ENCODE measurements around the gene SF3B5.

SF3B5 gene

GRCh38 chr6:144075875-144076274 is 19.5 kb downstream of the SF3B5 start:
- Histone ChIP-seq H3K9ac (ENCODE audit: low read depth, low read length) (no peak overlapping the region), H3K9me3 (ENCODE audit: insufficient read depth, low read depth, low read length) (no peaks in the 10 kb centered on the region), H3K27ac (ENCODE audit: low read length) (no peak overlapping the region)

GRCh38 chr6:144075187-144075586 is 20.2 kb downstream of the SF3B5 start:
- H3K36me3 ChIP-seq (ENCODE audit: insufficient read depth, low read depth, low read length) = no peaks in the 10 kb centered on the region
- H3K9ac ChIP-seq (ENCODE audit: low read depth, low read length) = no peak overlapping the region
- no peaks in the 10 kb centered on the region for H3K9me3 ChIP-seq (ENCODE audit: insufficient read depth, low read depth, low read length)
- H3K4me1 ChIP-seq (ENCODE audit: insufficient read depth, low read length) = no peaks in the 10 kb centered on the region; the same call in 1 of the 2 replicates
- H3K27me3 ChIP-seq (ENCODE audit: insufficient read depth, low read length) = no peaks in the 10 kb centered on the region; the same call in 1 of the 2 replicates
- no peak overlapping the region for H3K27ac ChIP-seq (ENCODE audit: low read length)
- H3K4me3 ChIP-seq (ENCODE audit: low read length) = no peak overlapping the region

More at GRCh38 chr6:144075875-144076274, 19.5 kb downstream of the SF3B5 start:
- no peaks in the 10 kb centered on the region; the same call in 1 of the 2 replicates for H3K27me3 ChIP-seq (ENCODE audit: insufficient read depth, low read length)
- no peak overlapping the region for H3K4me3 ChIP-seq (ENCODE audit: low read length)
- no peaks in the 10 kb centered on the region; the same call in 1 of the 2 replicates for H3K4me1 ChIP-seq (ENCODE audit: insufficient read depth, low read length)
- H3K36me3 ChIP-seq (ENCODE audit: insufficient read depth, low read depth, low read length) = no peaks in the 10 kb centered on the region

GRCh38 chr6:144073024-144073423 is 22.3 kb downstream of the SF3B5 start:
- no peak overlapping the region for H3K4me3 ChIP-seq (ENCODE audit: low read length)
- no peaks in the 10 kb centered on the region for H3K36me3 ChIP-seq (ENCODE audit: insufficient read depth, low read depth, low read length)
- H3K9ac ChIP-seq (ENCODE audit: low read depth, low read length) = no peak overlapping the region
- no peaks in the 10 kb centered on the region; the same call in 1 of the 2 replicates for H3K4me1 ChIP-seq (ENCODE audit: insufficient read depth, low read length)
- no peaks in the 10 kb centered on the region for H3K9me3 ChIP-seq (ENCODE audit: insufficient read depth, low read depth, low read length)
- no peak overlapping the region for H3K27ac ChIP-seq (ENCODE audit: low read length)
- H3K27me3 ChIP-seq (ENCODE audit: insufficient read depth, low read length) = peaks cover 10% of the 10 kb centered on the region

DNA sequence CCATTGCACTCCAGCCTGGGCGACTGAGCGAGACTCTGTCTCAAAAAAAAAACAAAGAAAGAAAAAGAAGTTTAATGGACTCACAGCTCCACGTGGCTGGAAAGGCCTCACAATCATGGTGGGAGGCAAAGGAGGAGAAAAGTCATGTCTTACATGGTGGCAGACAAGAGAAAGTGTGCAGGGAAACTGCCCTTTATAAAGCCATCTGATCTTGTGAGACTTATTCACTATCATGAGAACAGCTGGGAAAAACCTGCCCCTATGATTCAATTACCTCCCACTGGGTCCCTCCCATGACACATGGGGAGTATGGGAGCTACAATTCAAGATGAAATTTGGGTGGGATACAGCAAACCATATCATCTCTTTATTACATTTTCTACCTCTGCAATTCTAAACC is 25.9 kb downstream of the SF3B5 start:
- H3K4me1 ChIP-seq (ENCODE audit: insufficient read depth, low read length) = 0 out of 2 replicates have a peak, but pooled peaks cover 6% of the 10 kb centered on the region
- no peak overlapping the region for H3K4me3 ChIP-seq (ENCODE audit: low read length)
- no peaks in the 10 kb centered on the region for H3K36me3 ChIP-seq (ENCODE audit: insufficient read depth, low read depth, low read length)
- no peak overlapping the region for H3K27ac ChIP-seq (ENCODE audit: low read length)
- H3K9me3 ChIP-seq (ENCODE audit: insufficient read depth, low read depth, low read length) = no peaks in the 10 kb centered on the region
- H3K27me3 ChIP-seq (ENCODE audit: insufficient read depth, low read length) = peaks cover 45% of the 10 kb centered on the region
- no peak overlapping the region for H3K9ac ChIP-seq (ENCODE audit: low read depth, low read length)

DNA sequence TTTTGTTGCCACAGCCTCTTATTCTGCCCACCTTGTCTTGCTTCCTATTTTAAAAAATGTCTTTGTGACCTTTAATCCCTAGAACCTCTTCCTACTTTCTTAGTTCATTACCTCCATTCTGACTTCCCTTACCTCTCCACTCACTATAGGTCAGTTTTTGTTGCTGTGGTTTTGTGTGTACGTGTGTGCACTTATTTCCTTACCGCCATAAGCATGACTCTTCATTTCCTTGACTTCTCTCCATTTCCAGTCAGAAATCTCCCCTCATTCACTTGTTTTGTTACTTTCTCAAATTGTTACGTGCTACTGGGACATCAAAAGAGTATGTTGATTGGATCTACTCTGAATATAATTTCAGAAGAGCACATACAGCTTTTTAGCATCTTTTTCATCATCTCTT is 26.6 kb downstream of the SF3B5 start:
- Histone ChIP-seq H3K9me3 (ENCODE audit: insufficient read depth, low read depth, low read length) (no peaks in the 10 kb centered on the region), H3K4me3 (ENCODE audit: low read length) (no peak overlapping the region), H3K4me1 (ENCODE audit: insufficient read depth, low read length) (0 out of 2 replicates have a peak, but pooled peaks cover 6% of the 10 kb centered on the region), H3K36me3 (ENCODE audit: insufficient read depth, low read depth, low read length) (no peaks in the 10 kb centered on the region), H3K27ac (ENCODE audit: low read length) (no peak overlapping the region), H3K9ac (ENCODE audit: low read depth, low read length) (no peak overlapping the region), H3K27me3 (ENCODE audit: insufficient read depth, low read length) (peaks cover 52% of the 10 kb centered on the region)

DNA sequence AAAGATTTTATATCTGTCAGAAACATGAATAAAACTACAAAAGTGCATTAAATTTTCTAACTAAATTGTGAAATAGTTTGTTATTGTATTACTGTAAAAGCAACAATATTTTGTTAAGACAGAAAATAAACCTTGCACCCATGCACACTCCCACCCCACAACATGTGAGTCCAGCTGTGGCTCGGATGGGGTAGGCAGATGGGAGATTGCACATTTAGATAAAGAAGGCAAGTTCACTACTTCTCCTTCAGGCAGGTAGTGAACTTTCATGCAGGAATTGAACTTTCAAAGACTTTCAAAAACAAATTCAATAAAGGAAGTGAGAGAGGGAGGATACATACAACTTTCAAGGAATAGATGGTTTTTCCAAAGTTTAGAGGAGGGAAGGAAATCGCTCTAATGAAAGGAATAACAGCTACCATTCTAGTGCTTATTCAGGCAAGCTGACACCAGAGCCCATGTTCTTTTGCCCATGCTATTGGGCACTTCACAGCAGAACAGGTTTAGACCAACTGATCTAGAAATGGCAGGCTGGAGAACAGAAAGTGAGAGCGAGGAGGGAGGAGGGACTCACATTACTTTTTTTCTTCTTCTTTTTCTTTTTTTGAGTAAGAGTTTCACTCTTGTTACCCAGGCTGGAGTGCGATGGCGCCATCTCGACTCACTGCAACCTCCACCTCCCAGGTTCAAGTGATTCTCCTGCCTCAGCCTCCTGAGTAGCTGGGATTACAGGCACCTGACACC is 28.5 kb downstream of the SF3B5 start:
- Histone ChIP-seq H3K27me3 (ENCODE audit: insufficient read depth, low read length) (peaks cover 71% of the 10 kb centered on the region), H3K27ac (ENCODE audit: low read length) (no peak overlapping the region), H3K9ac (ENCODE audit: low read depth, low read length) (no peak overlapping the region), H3K4me1 (ENCODE audit: insufficient read depth, low read length) (peaks cover 11% of the 10 kb centered on the region; the same call in 1 of the 2 replicates), H3K9me3 (ENCODE audit: insufficient read depth, low read depth, low read length) (no peaks in the 10 kb centered on the region), H3K36me3 (ENCODE audit: insufficient read depth, low read depth, low read length) (no peaks in the 10 kb centered on the region), H3K4me3 (ENCODE audit: low read length) (no peak overlapping the region)

DNA sequence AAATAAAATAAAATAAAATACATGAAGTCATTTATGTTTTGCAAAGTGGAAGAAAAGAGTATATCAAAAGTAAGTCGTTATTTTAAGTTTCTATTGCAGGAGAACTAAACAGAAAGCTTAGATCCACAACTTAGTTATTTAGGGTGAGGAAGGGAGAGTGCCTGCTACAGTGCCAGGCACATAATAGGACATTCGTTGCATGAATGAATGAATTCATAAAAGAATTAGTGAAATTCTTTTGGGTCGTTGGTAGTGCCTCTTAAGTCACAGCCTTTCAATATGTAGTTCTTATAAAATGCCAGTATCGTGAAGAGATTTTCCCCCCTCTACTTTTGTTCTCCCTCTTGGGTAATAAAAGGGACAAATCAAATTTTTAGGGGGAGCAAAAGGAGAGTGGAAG is 29.1 kb downstream of the SF3B5 start:
- no peak overlapping the region for H3K27ac ChIP-seq (ENCODE audit: low read length)
- H3K4me1 ChIP-seq (ENCODE audit: insufficient read depth, low read length) = peaks cover 15% of the 10 kb centered on the region; the same call in 1 of the 2 replicates
- H3K4me3 ChIP-seq (ENCODE audit: low read length) = no peak overlapping the region
- H3K9me3 ChIP-seq (ENCODE audit: insufficient read depth, low read depth, low read length) = no peaks in the 10 kb centered on the region
- H3K27me3 ChIP-seq (ENCODE audit: insufficient read depth, low read length) = peaks cover 78% of the 10 kb centered on the region
- no peaks in the 10 kb centered on the region for H3K36me3 ChIP-seq (ENCODE audit: insufficient read depth, low read depth, low read length)
- H3K9ac ChIP-seq (ENCODE audit: low read depth, low read length) = no peak overlapping the region

GRCh38 chr6:144065213-144065660 is 30.1 kb downstream of the SF3B5 start:
- Histone ChIP-seq H3K36me3 (ENCODE audit: insufficient read depth, low read depth, low read length) (no peaks in the 10 kb centered on the region), H3K27me3 (ENCODE audit: insufficient read depth, low read length) (peaks cover 88% of the 10 kb centered on the region), H3K9ac (ENCODE audit: low read depth, low read length) (no peak overlapping the region), H3K4me3 (ENCODE audit: low read length) (peak overlapping the region; percentile 81), H3K9me3 (ENCODE audit: insufficient read depth, low read depth, low read length) (no peaks in the 10 kb centered on the region), H3K27ac (ENCODE audit: low read length) (no peak overlapping the region), H3K4me1 (ENCODE audit: insufficient read depth, low read length) (peaks cover 17% of the 10 kb centered on the region; the same call in 1 of the 2 replicates)

DNA sequence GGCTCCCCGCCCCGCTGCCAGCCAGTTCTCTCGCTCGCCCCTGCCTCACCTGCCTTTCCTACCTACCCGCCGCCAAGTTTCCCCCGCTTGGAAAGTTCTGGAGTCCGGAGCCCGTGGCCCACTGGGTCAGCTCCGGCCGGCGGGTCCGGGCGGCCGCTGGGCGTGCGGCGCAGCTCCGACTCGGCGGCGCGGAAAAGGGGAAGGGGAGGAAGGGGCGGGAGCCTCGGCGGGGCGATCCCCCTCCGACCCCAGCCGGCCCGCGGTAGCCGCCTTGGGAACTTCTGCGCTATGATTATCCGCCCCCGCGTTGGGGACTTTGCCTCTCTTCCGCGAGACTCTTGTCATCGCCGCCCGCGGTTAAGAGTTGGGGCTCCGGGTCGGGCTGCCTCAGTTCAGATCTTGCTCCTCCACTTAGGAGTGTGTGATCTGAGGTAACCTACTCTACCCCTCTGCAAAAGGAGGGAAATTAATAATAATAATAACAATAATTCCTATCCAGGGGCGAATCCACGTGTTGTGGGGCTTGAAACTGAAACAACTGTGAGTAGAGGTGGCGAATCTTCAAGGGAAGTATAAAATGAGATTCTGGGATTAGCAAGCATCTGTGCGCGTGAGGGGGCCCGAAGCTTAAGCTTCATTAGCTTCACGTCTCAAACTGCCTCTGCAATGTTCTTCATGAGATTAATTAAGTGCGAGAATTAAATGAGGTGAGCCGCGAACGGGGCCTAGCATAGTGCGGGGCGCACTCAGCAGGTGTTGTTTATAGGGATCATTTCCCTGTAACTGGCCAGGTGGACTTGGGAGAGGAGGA is 30.8 kb downstream of the SF3B5 start:
- Histone ChIP-seq H3K9ac (ENCODE audit: low read depth, low read length) (no peak overlapping the region; the same call in 1 of the 2 replicates), H3K27ac (ENCODE audit: low read length) (no peak overlapping the region), H3K4me3 (ENCODE audit: low read length) (peak overlapping the region; percentile 81), H3K9me3 (ENCODE audit: insufficient read depth, low read depth, low read length) (no peaks in the 10 kb centered on the region), H3K27me3 (ENCODE audit: insufficient read depth, low read length) (peaks cover 84% of the 10 kb centered on the region), H3K4me1 (ENCODE audit: insufficient read depth, low read length) (peaks cover 17% of the 10 kb centered on the region; the same call in 1 of the 2 replicates), H3K36me3 (ENCODE audit: insufficient read depth, low read depth, low read length) (no peaks in the 10 kb centered on the region)

- peaks cover 82% of the 10 kb centered on the region for H3K27me3 ChIP-seq (ENCODE audit: insufficient read depth, low read length)
- H3K9ac ChIP-seq (ENCODE audit: low read depth, low read length) = peak overlapping the region; percentile 37; the same call in 1 of the 2 replicates
- H3K9me3 ChIP-seq (ENCODE audit: insufficient read depth, low read depth, low read length) = no peaks in the 10 kb centered on the region
- H3K4me1 ChIP-seq (ENCODE audit: insufficient read depth, low read length) = peaks cover 17% of the 10 kb centered on the region; the same call in 1 of the 2 replicates
- no peak overlapping the region for H3K27ac ChIP-seq (ENCODE audit: low read length)
- H3K4me3 ChIP-seq (ENCODE audit: low read length) = peak overlapping the region; percentile 81
- H3K36me3 ChIP-seq (ENCODE audit: insufficient read depth, low read depth, low read length) = no peaks in the 10 kb centered on the region
Measured at GRCh38 chr6:144063744-144064401, 31.5 kb downstream of the SF3B5 start.

GRCh38 chr6:144063246-144063743 is 32.1 kb downstream of the SF3B5 start:
- Histone ChIP-seq H3K27me3 (ENCODE audit: insufficient read depth, low read length) (peaks cover 81% of the 10 kb centered on the region), H3K4me3 (ENCODE audit: low read length) (peak overlapping the region; percentile 81), H3K9me3 (ENCODE audit: insufficient read depth, low read depth, low read length) (no peaks in the 10 kb centered on the region), H3K36me3 (ENCODE audit: insufficient read depth, low read depth, low read length) (no peaks in the 10 kb centered on the region), H3K27ac (ENCODE audit: low read length) (no peak overlapping the region), H3K9ac (ENCODE audit: low read depth, low read length) (peak overlapping the region; percentile 37; the same call in 1 of the 2 replicates), H3K4me1 (ENCODE audit: insufficient read depth, low read length) (peaks cover 17% of the 10 kb centered on the region; the same call in 1 of the 2 replicates)

All from iPS-20b (cell line).